ENCODE data around the gene VAV1. TPM values are rescaled to one million over a fixed set of nuclear protein-coding genes. Genes with fewer than 3 reads are reported as not detected.

Gene VAV1
- total and polyA plus RNA-seq, 9 of the 15 experiments (the other 6 are each of a cell fraction or from before 2014, with no cell fraction given): 0.46 to 20.1 (median 11.1) TPM

DNA sequence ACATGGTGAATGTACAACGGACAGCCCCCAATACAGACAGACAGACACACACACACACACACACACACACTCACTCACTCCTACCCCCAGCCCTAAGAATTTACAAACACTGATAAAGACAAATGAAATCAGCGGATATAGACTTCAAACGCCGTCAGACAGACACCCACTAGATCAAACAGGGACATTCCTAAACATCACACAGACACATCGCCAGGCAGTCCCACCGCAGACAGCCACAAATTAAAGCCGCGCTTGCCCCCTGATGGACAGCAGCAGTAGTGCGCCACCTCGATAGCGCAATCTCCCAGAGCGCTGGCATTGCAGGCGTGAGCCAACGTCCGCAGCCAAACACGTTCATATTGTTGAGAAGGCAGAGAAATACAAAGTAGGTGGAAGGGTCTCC lies 90.2 kb downstream of the VAV1 start (continued):
- TF ChIP-seq, protein P1, sequence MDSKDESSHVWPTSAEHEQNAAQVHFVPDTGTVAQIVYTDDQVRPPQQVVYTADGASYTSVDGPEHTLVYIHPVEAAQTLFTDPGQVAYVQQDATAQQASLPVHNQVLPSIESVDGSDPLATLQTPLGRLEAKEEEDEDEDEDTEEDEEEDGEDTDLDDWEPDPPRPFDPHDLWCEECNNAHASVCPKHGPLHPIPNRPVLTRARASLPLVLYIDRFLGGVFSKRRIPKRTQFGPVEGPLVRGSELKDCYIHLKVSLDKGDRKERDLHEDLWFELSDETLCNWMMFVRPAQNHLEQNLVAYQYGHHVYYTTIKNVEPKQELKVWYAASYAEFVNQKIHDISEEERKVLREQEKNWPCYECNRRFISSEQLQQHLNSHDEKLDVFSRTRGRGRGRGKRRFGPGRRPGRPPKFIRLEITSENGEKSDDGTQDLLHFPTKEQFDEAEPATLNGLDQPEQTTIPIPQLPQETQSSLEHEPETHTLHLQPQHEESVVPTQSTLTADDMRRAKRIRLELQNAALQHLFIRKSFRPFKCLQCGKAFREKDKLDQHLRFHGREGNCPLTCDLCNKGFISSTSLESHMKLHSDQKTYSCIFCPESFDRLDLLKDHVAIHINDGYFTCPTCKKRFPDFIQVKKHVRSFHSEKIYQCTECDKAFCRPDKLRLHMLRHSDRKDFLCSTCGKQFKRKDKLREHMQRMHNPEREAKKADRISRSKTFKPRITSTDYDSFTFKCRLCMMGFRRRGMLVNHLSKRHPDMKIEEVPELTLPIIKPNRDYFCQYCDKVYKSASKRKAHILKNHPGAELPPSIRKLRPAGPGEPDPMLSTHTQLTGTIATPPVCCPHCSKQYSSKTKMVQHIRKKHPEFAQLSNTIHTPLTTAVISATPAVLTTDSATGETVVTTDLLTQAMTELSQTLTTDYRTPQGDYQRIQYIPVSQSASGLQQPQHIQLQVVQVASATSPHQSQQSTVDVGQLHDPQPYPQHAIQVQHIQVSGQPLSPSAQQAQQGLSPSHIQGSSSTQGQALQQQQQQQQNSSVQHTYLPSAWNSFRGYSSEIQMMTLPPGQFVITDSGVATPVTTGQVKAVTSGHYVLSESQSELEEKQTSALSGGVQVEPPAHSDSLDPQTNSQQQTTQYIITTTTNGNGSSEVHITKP (IDR thresholded peaks at IDR 0.05; ENCODE audit: partially characterized antibody): no peak
- no peak for TF ChIP-seq TRIM28 (IDR thresholded peaks at IDR 0.05)
- TF ChIP-seq GTF2E2 (tag; IDR thresholded peaks at IDR 0.05): no peak
- no peak for TF ChIP-seq ZKSCAN1 (IDR thresholded peaks at IDR 0.05; ENCODE audit: low read depth, low read length)
- TF ChIP-seq CHD2 (IDR thresholded peaks at IDR 0.05; ENCODE audit: low read depth, low read length): no peak
- no peak for TF ChIP-seq ZNF717 (CRISPR knock-in tag; IDR thresholded peaks at IDR 0.05)
- no peak for TF ChIP-seq ZNF146 (CRISPR knock-in tag; IDR thresholded peaks at IDR 0.05; ENCODE audit: unreplicated experiment)
- 0 out of 2 replicates have a peak, but pooled peaks have one; percentile 12 for TF ChIP-seq ZNF24 (IDR thresholded peaks at IDR 0.05)
- no peak for TF ChIP-seq USF1 (CRISPR knock-in tag; IDR thresholded peaks at IDR 0.05)
- no peak for TF ChIP-seq PHTF2 (CRISPR knock-in tag; IDR thresholded peaks at IDR 0.05)
- TF ChIP-seq SRF (CRISPR knock-in tag; IDR thresholded peaks at IDR 0.05): no peak
- TF ChIP-seq SIN3B (IDR thresholded peaks at IDR 0.05; ENCODE audit: low read depth): no peak
- no peak for TF ChIP-seq KDM4B (IDR thresholded peaks at IDR 0.05; ENCODE audit: borderline replicate concordance in 2 of 2, low read depth in 1 of 2)
- TF ChIP-seq SMC3 (conservative IDR thresholded peaks at IDR 0.05; ENCODE audit: insufficient read depth, low read depth, low read length): peak; percentile 79
- TF ChIP-seq HMGN3 (IDR thresholded peaks at IDR 0.05; ENCODE audit: borderline replicate concordance, extremely low read depth, insufficient read length, low read depth, low read length): no peak
- TF ChIP-seq BACH1 (tag; IDR thresholded peaks at IDR 0.05): no peak
- TF ChIP-seq ATF4 (CRISPR knock-in tag; IDR thresholded peaks at IDR 0.05): no peak
- no peak for TF ChIP-seq CCNT2 (IDR thresholded peaks at IDR 0.05; ENCODE audit: borderline replicate concordance, extremely low read depth, insufficient read length, low read depth, low read length)
- no peak for TF ChIP-seq ZNF311 (CRISPR knock-in tag; IDR thresholded peaks at IDR 0.05)
- no peak for TF ChIP-seq ZNF586 (CRISPR knock-in tag; conservative IDR thresholded peaks at IDR 0.05)
- TF ChIP-seq CXXC5 (CRISPR knock-in tag; IDR thresholded peaks at IDR 0.05): peak; percentile 42

Data from K562 (cell line).